Measurements from ENCODE around the gene TMEM87B.
A peak's percentile ranks its signal among the peaks of the same experiment; 100 is the strongest.

TMEM87B gene

GRCh38 chr2:112054847-112055729, at the start of gene TMEM87B:
Gene TMEM87B, plus strand, starts transcription at chr2:112055269. Its CDS starts 323 bp downstream, at chr2:112055592.
- DNase-seq (ENCODE audit: low spot score), result peak; percentile 95

GRCh38 chr2:112005406-112006075, 49.5 kb upstream of the TMEM87B start:
- no peak for DNase-seq (ENCODE audit: low spot score)

GRCh38 chr2:112006076-112006410, 49.0 kb upstream of the TMEM87B start:
- no peak for DNase-seq (ENCODE audit: low spot score)

- DNase-seq (ENCODE audit: low spot score), result no peak
Measured at GRCh38 chr2:112007493-112007892, 47.6 kb upstream of the TMEM87B start.

GRCh38 chr2:112008910-112009485, 46.1 kb upstream of the TMEM87B start:
- DNase-seq (ENCODE audit: low spot score), result no peak

GRCh38 chr2:112010751-112011150, 44.3 kb upstream of the TMEM87B start:
- no peak for DNase-seq (ENCODE audit: low spot score)

GRCh38 chr2:112012556-112012955, 42.5 kb upstream of the TMEM87B start:
- DNase-seq (ENCODE audit: low spot score), result no peak

GRCh38 chr2:112018846-112019245, 36.2 kb upstream of the TMEM87B start:
- DNase-seq (ENCODE audit: low spot score), result no peak

GRCh38 chr2:112019569-112019982, 35.5 kb upstream of the TMEM87B start:
- DNase-seq (ENCODE audit: low spot score), result no peak

- DNase-seq (ENCODE audit: low spot score), result no peak
Measured at GRCh38 chr2:112020561-112020960, 34.5 kb upstream of the TMEM87B start.

- DNase-seq (ENCODE audit: low spot score), result no peak
Measured at GRCh38 chr2:112021290-112021689, 33.8 kb upstream of the TMEM87B start.

GRCh38 chr2:112021781-112022231, 33.3 kb upstream of the TMEM87B start:
- DNase-seq (ENCODE audit: low spot score), result no peak

- DNase-seq (ENCODE audit: low spot score), result no peak
Measured at GRCh38 chr2:112023707-112024106, 31.4 kb upstream of the TMEM87B start.

GRCh38 chr2:112024231-112024630, 30.8 kb upstream of the TMEM87B start:
- no peak for DNase-seq (ENCODE audit: low spot score)

GRCh38 chr2:112024896-112025491, 30.1 kb upstream of the TMEM87B start:
- no peak for DNase-seq (ENCODE audit: low spot score)

- DNase-seq (ENCODE audit: low spot score), result no peak
Measured at GRCh38 chr2:112026509-112026908, 28.6 kb upstream of the TMEM87B start.

- DNase-seq (ENCODE audit: low spot score), result no peak
Measured at GRCh38 chr2:112027767-112028166, 27.3 kb upstream of the TMEM87B start.

- no peak for DNase-seq (ENCODE audit: low spot score)
Measured at GRCh38 chr2:112029164-112029563, 25.9 kb upstream of the TMEM87B start.

- DNase-seq (ENCODE audit: low spot score), result no peak
Measured at GRCh38 chr2:112031473-112032223, 23.4 kb upstream of the TMEM87B start.

GRCh38 chr2:112032224-112032586, 22.9 kb upstream of the TMEM87B start:
- no peak for DNase-seq (ENCODE audit: low spot score)

- no peak for DNase-seq (ENCODE audit: low spot score)
Measured at GRCh38 chr2:112032689-112033465, 22.2 kb upstream of the TMEM87B start.

All from D341Med (cell line).